KOPT-K1 (cell line): Measurements from ENCODE around the gene RFX8.
"Not testable (repeated sequence)": the region's sequence is repeated elsewhere in the genome, so short reads cannot be mapped to it uniquely, and the experiment has no call there.

ENCODE experiments used
- H3K27ac ChIP-seq: fragments of 200-600 bp; sonication (generic); 2 replicates; pipeline ENCODE4 v1.5.1; 2016; ENCODE audit warnings: antibody characterized with exemption, mild to moderate bottlenecking, low read depth, low read length; ENCODE audit not compliant: poor library complexity, severe bottlenecking
- H3K36me3 ChIP-seq: fragments of 200-600 bp; sonication (generic); 2 replicates; pipeline ENCODE4 v1.5.1; 2017; ENCODE audit warnings: antibody characterized with exemption, mild to moderate bottlenecking, low read length, moderate library complexity; ENCODE audit not compliant: insufficient read depth
- H3K9me3 ChIP-seq: fragments of 200-600 bp; sonication (generic); 2 replicates; pipeline ENCODE4 v1.5.1; 2017; ENCODE audit warnings: antibody characterized with exemption, low read length, mild to moderate bottlenecking; ENCODE audit not compliant: insufficient read depth, poor library complexity, severe bottlenecking

The RFX8 gene

DNA sequence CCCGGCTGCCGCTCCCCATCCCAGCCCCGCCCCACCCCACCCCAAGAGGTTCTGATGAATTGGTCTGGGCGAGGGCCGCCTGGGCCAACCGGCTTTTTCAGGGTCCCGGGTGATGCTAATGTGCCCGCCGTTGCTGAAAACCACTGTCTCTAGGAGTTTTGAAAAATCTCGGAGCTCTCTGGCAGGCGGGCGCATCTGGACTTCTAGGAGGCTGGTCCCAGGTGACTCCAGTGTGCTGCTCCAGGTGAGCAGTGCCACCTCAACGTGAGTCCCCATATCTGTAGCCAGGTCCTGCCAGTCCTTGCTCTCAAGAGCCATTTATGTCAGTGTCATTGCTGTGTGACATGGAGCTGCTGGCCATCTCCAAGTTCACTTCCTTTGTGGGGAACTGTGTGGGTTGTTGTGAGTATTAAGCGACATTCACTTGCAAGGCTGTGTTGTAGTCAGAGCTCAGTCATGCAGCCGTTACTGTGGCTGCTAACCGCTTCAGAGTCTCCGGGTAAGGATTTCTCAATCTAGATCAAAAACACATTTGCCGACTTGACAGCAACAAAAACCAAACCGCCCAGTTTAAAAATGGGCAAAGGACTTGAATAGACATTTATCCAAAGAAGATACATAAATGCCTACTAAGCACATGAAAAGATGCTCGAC, at the start of gene RFX8:
TSS of gene RFX8 (minus strand) at position 382 of the 654 bp plus-strand sequence. CDS start 8,264 bp downstream, outside the sequence.
- Histone ChIP-seq H3K36me3 (no peaks in the 10 kb centered on the region), H3K9me3 (no peaks in the 10 kb centered on the region), H3K27ac (peak within 1 kb of the TSS; percentile 87)

DNA sequence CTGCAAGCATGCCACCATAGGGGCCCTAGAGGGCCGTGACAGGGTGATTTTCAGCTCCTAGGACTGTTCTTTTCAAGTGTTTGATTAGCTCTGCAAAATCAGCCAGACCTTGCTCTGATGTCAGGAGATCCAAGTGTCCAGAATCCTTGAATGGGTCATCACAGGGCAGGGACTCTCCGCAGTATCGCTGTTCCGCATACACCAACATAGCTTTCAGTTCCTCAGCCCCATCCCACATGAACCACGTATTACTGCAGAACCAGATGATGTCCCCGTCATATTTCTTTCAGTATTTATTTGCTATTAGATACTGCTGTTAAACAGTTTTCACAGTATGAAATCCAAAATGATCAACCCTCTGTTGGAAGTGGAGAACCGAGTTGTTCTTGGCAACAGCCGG, 46.6 kb upstream of the RFX8 start:
- no peaks in the 10 kb centered on the region for H3K36me3 ChIP-seq
- peaks cover 12% of the 10 kb centered on the region for H3K9me3 ChIP-seq
- no peak overlapping the region for H3K27ac ChIP-seq

DNA sequence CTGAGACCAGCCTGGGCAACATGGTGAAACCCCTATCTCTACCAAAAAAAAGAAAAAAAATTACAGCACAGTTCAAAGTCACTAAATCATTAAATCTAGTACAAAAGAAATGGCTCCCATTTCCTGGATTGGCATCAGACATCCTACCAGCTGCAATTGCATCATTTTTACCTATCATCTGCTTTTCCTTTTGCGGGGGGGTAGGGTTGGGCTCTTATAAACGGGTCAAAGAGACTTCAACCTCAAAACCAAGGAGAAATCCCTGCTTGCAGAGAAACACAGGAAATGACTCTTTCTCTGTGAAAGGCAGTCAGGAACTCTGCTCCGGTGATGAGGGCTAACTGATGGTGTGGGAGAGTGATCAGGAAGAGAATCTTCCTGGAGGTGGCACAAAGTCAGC, 45.3 kb upstream of the RFX8 start:
- no peak overlapping the region for H3K27ac ChIP-seq
- peaks cover 23% of the 10 kb centered on the region for H3K9me3 ChIP-seq
- H3K36me3 ChIP-seq, result no peaks in the 10 kb centered on the region

DNA sequence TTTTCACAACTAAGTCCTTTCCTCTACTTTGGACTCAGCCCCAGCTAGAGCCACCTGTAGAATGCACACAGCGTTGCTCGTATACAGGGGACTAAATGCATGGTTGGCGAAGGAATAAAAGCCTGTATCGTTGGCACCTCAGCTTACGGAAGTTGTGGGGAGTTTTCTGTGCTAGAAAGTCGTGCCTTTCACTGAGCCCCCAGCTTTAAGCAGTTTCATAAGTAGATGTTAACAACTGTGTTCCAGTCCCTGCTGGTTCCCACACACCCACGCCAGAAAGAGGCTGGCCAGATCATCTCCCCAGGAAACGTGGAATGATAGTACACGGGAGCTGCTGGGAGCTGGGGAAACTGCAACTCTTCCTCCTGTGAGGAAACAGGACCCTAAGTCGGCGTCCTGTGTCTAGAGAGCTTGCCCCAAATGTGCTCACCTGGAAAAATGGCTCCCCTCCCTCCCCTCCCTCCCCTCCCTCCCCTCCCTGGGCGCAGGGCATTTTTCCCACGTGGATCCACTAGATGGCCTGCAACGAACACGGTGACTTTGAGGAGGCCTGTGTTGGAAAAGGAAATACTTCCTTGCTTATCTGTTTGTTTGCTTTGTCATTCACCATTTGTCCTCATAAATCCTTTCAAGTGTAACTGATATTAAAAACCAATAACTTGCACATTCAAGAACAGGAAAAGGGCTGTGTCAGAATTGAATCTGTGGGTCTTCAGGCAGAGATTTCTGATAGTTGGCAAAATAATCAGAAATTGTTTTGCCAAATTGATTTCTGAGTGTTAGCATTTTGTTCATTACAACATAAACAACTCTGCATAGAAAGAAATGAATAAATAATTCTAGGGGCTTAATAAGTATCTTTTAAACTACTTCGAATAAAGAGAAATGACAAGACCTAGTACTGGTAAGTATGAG, 43.9 kb upstream of the RFX8 start:
- Histone ChIP-seq H3K27ac (no peak overlapping the region), H3K9me3 (peaks cover 33% of the 10 kb centered on the region), H3K36me3 (no peaks in the 10 kb centered on the region)

DNA sequence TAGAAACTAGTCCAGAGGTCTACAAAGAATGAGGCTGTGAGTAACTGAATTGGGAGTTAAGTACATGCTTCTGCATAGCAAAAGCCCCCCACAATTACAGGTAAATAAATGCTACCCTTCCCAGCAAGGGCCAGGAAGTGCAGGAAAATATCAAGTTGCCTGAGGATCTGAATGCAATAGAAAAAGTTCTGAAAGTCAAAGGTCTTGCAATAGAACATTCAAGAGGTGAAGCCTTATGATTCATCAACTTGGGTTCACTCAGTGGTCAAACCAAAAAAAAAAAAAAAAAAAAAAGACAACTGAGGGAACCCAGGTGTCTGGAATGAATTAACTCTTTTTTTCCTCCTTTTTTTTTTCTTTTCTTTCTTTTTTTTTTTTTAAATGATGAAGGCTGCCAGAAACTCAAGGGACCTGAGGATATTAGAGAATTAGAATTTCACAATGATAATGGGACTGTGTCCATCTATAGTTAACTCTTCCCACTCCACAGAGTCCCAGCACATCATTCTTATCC, 42.9 kb upstream of the RFX8 start:
- Histone ChIP-seq H3K36me3 (no peaks in the 10 kb centered on the region), H3K9me3 (peaks cover 33% of the 10 kb centered on the region), H3K27ac (peak overlapping the region; percentile 37)

DNA sequence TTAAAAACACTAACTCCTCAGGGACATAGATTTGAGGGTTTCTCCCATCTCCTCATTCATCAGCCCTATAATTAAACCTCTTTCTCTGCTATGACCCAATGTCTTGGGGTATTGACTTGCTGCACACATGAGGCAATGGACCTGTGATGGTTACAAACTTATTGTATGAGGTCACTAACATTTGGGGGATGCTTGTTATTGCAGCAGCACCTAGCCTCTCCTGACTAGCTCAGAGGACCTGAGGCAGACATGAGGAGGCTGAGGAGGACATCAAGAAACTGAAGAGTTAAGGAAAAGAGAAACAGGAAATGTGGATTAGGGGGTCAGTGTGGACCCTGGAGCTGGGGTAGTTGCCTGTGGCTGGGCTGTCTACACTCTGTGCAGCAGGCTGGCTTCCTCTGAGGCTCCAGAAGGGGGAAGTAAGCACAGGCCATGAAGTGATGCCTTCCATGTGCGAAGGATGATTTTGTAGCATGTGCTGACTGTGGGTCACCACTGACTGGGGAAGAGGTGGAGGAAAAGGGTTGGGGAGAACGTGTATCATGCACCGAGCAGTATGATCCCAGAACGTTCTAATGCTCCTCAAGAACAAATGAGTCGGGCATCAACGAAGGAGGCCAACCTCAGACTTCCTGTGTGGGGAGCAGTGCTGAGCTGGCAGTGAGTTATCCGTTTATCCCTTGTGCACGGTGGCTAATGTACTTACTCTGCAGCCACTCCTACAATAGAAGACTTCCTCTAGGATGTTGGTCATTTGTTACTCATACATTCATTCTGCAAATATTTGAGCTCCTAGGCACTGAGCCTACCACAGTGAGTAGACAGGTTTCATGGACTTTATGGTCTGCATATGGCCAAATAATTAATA, 42.1 kb upstream of the RFX8 start:
- Histone ChIP-seq H3K27ac (peak overlapping the region; percentile 37), H3K9me3 (peaks cover 33% of the 10 kb centered on the region), H3K36me3 (no peaks in the 10 kb centered on the region)

DNA sequence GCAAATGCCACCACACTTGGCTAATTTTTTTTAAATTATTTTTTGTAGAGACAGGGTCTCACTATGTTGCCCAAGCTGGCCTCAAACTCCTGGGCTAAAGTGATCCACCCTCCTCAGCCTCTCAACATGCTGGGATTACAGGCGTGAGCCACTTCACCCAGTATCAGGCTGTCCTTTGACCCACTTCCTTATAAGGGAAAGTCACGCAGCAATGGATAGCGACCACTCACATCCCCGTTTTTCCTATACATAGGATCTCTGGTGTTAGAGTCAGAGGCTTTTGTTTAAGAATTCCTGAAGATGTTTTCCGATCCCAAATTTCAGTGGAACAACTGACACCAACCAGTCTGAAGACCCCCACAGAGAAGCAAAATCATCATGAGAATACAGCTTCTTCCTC, 41.4 kb upstream of the RFX8 start:
- H3K27ac ChIP-seq, result no peak overlapping the region
- H3K36me3 ChIP-seq, result no peaks in the 10 kb centered on the region
- H3K9me3 ChIP-seq, result peaks cover 28% of the 10 kb centered on the region

DNA sequence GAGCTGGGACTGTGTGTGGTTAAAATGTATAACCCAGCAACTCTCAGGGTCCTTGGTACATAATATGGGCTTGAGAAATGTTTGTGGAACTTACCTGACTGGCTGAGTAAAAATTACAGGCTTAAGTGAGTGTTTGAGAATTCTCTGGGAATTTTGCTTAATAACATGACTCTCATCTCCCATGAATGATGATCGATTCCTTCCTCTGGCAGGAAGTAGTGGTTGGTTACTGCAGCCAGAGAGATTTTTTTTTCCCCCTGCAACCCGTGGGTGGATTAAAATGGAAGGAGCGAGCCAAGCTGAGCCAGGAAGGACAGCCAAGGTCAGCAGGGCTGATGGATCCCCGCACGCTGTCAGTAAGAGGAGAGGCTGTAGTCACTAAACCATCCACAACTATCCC, 40.6 kb upstream of the RFX8 start:
- no peak overlapping the region for H3K27ac ChIP-seq
- H3K36me3 ChIP-seq, result no peaks in the 10 kb centered on the region
- peaks cover 27% of the 10 kb centered on the region for H3K9me3 ChIP-seq

DNA sequence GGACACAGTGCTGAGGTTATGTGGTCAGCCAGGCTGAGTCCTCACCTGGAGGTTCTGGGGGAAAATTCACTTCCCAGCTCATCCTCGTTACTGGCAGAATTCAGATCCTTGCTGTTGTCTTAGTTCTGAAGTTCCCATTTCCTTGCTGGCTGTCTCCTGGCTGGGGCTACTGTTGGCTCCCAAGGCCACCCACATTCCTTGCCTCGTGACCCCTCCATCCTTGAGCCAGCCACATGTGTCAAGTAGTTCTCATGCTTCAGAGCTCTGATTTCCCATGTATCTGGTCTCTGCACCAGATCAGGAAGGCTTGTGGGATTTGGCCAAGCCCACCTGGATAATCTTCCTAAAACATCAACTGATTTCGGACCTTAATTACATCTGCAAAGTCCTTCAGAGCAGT, 38.1 kb upstream of the RFX8 start:
- H3K36me3 ChIP-seq, result no peaks in the 10 kb centered on the region
- no peak overlapping the region for H3K27ac ChIP-seq
- peaks cover 27% of the 10 kb centered on the region for H3K9me3 ChIP-seq

DNA sequence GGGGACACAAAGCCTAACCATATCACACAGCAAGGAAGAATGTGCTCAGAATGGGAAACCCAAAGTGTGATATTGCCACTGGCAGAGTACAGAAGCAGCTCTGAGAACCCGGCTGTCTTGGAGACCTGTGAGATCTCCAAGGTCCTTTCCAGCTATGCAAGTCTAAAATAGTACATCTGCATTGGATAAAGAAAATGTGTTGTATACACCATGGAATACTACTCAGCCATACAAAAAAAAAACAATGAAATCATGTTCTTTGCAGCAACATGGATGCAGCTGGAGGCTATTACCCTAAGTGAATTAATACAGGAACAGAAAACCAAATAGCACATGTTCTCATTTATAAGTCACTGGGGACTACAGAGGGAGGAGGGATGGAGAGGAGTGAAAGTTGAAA, 36.5 kb upstream of the RFX8 start:
- no peaks in the 10 kb centered on the region for H3K36me3 ChIP-seq
- H3K9me3 ChIP-seq, result peaks cover 20% of the 10 kb centered on the region
- no peak overlapping the region for H3K27ac ChIP-seq

DNA sequence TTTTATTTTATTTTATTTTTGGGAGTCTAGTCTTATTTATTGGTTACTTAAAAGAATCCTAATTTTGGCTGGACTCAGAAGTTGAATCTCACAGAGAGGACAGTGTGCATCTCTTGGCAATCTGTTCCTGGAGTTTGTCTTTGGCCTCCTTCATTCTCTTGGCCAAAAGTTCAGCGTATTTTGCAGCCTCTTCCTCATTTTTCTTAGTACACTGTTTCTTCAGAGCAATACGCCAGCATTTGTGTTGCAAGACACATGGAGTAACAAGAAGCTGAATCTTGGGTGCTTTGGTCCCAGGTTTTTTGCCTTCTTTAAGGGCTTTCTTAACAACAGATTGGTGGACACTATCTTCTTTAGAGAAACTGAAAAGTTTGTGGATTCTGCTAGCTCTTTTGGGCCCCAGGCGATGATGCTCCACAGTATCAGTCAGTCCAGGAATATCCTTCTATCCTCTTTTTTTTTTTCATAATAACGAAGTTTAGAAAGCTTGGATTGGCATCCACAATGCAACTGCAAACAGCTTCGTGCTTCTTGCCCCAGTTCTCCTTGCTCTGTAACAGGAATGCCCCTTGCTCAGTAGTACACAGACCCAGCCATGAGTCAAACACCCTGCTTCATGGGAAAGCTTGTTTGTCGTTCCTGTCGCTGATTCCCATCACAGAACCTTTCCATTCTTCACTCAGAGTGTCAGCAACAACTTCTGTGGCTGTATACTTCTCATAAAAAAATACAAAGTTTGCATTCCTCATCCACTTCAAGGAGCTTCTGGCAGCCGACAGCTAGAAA, 34.8 kb upstream of the RFX8 start:
- H3K27ac ChIP-seq, result no peak overlapping the region
- H3K9me3 ChIP-seq, result peaks cover 4% of the 10 kb centered on the region
- H3K36me3 ChIP-seq, result no peaks in the 10 kb centered on the region

DNA sequence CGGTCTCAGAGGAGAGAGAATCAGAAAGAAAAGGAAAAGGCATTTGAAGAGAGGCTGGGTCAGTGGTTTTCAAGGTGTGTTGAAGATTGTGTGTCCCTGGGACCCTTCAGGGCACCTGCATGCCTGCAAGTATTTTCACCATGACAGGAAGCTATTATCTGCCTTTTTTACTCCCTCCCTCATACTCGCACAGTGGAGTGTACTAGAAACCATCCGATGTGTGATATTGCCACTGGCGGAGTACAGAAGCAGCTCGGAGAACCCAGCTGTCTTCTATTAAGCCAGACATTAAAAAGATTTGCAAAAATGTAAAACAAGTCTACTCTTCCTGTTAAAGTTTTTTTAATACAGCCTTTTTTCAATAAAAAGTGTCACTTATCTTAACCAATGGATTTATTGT, 33.7 kb upstream of the RFX8 start:
- no peaks in the 10 kb centered on the region for H3K9me3 ChIP-seq
- H3K27ac ChIP-seq, result no peak overlapping the region
- H3K36me3 ChIP-seq, result no peaks in the 10 kb centered on the region

DNA sequence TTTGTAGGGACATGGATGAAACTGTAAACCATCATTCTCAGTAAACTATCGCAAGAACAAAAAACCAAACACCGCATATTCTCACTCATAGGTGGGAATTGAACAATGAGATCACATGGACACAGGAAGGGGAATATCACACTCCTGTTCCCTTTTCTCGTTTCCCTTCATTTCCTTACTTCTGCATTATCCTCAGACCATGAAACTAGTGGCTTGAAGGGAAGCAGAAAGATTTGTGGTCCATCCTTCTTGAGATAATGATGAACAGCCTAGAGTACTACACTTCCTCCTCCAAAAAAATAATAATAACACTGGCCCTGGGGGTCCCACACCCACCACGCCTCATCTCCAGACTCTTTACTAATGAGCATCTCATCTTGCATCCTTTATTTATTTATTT, 30.4 kb upstream of the RFX8 start:
- not testable (repeated sequence) for H3K27ac ChIP-seq, H3K9me3 ChIP-seq, H3K36me3 ChIP-seq

DNA sequence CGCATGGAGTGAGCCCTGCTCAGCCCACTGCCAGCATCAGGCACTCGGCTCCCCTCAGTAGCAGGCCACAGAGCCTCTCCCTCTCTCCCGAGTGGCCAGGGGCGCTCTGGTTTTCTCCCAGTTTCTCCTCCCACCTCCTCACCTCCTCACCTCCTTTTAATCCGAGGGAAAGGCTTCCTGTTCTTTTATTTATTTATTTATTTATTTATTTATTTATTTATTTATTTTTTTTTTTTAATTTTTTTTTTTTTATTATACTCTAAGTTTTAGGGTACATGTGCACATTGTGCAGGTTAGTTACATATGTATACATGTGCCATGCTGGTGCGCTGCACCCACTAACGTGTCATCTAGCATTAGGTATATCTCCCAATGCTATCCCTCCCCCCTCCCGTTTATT, 29.8 kb upstream of the RFX8 start:
- H3K36me3 ChIP-seq, H3K27ac ChIP-seq, H3K9me3 ChIP-seq: not testable (repeated sequence)
